Astrocyte (in vitro differentiated cells and primary cell): ENCODE results near the gene MROH9. TPM values are rescaled to one million over a fixed set of nuclear protein-coding genes. Genes with fewer than 3 reads are reported as not detected.

Experiments
- DNase-seq: peaks from one replicate; pipeline ENCODE4 v3.0.0-alpha.2; 2010; ENCODE audit warnings: low read depth
- FAIRE-seq: peaks from 2 replicates; lab custom pipeline; 2011; peaks lifted over from hg19 to GRCh38; lab: Jason Lieb, UNC
- H2AFZ ChIP-seq: 2 replicates; pipeline ENCODE4 v1.6.0; 2012; ENCODE audit warnings: low read depth, low read length, inconsistent platforms
- H3K27ac ChIP-seq: 2 replicates; pipeline ENCODE4 v1.5.1; 2011; ENCODE audit warnings: low read depth, low read length, inconsistent platforms
- H3K27me3 ChIP-seq: 2 replicates; pipeline ENCODE4 v1.6.0; 2011; ENCODE audit warnings: low read length, inconsistent platforms; ENCODE audit not compliant: insufficient read depth
- H3K36me3 ChIP-seq: 2 replicates; pipeline ENCODE4 v1.5.1; 2011; ENCODE audit warnings: low read length, inconsistent platforms; ENCODE audit not compliant: insufficient read depth
- H3K4me1 ChIP-seq: 2 replicates; pipeline ENCODE4 v1.5.1; 2011; ENCODE audit warnings: low read length, inconsistent platforms; ENCODE audit not compliant: insufficient read depth
- H3K4me2 ChIP-seq: 2 replicates; pipeline ENCODE4 v1.6.0; 2012; ENCODE audit warnings: low read length, inconsistent platforms
- H3K4me3 ChIP-seq: 2 replicates; pipeline ENCODE4 v1.5.1; 2011; ENCODE audit warnings: low read depth, mild to moderate bottlenecking, low read length, inconsistent platforms; ENCODE audit not compliant: insufficient read depth
- H3K79me2 ChIP-seq: 2 replicates; pipeline ENCODE4 v1.6.0; 2012; ENCODE audit warnings: mild to moderate bottlenecking, low read length, inconsistent platforms; ENCODE audit not compliant: insufficient read depth
- H3K9ac ChIP-seq: 2 replicates; pipeline ENCODE4 v1.6.0; 2012; ENCODE audit warnings: mild to moderate bottlenecking, low read length, inconsistent platforms
- H3K9me3 ChIP-seq: 2 replicates; pipeline ENCODE4 v1.5.1; 2012; ENCODE audit warnings: low read depth, mild to moderate bottlenecking, low read length, inconsistent platforms; ENCODE audit not compliant: insufficient read depth
- H4K20me1 ChIP-seq: 2 replicates; pipeline ENCODE4 v1.6.0; 2012; ENCODE audit warnings: low read length, inconsistent platforms; ENCODE audit not compliant: insufficient read depth
- H3K27ac Mint-ChIP-seq: one replicate; pipeline ENCODE4 v1.8.0; 2021; ENCODE audit warnings: mild to moderate bottlenecking, mixed read lengths; ENCODE audit not compliant: unreplicated experiment
- H3K27me3 Mint-ChIP-seq: one replicate; pipeline ENCODE4 v1.8.0; 2021; ENCODE audit warnings: low read depth, mixed read lengths; ENCODE audit not compliant: unreplicated experiment
- H3K36me3 Mint-ChIP-seq: one replicate; pipeline ENCODE4 v1.8.0; 2021; ENCODE audit warnings: low read depth, mixed read lengths; ENCODE audit not compliant: unreplicated experiment
- H3K4me1 Mint-ChIP-seq: one replicate; pipeline ENCODE4 v1.8.0; 2021; ENCODE audit warnings: low read depth, mixed read lengths; ENCODE audit not compliant: unreplicated experiment
- H3K4me3 Mint-ChIP-seq: one replicate; pipeline ENCODE4 v1.8.0; 2021; ENCODE audit warnings: mild to moderate bottlenecking, moderate library complexity, mixed read lengths; ENCODE audit not compliant: unreplicated experiment
- H3K9me3 Mint-ChIP-seq: one replicate; pipeline ENCODE4 v1.8.0; 2021; ENCODE audit warnings: mild to moderate bottlenecking, mixed read lengths; ENCODE audit not compliant: unreplicated experiment
- CTCF ChIP-seq: IDR thresholded peaks from 2 replicates; pipeline ENCODE4 v1.5.1; 2011; ENCODE audit warnings: low read depth, mild to moderate bottlenecking, inconsistent platforms, low read length, moderate library complexity; ENCODE audit not compliant: insufficient read depth
- EZH2 ChIP-seq: IDR thresholded peaks from 2 replicates; pipeline ENCODE4 v1.6.1; 2012; ENCODE audit warnings: mild to moderate bottlenecking, low read length, inconsistent platforms; ENCODE audit not compliant: insufficient read depth
- total RNA-seq: library from RNA; stranded (reverse); gene quantifications from 2 replicates; pipeline ENCODE4 v1.2.1, GENCODE V29; 2021

MROH9 gene
- total RNA-seq, 1 donor from 2014 or later = not detected

- no peaks in the 10 kb centered on the region for H3K27me3 ChIP-seq
- H3K4me2 ChIP-seq = no peak overlapping the region
- no peaks in the 10 kb centered on the region for H3K79me2 ChIP-seq
- no peaks in the 10 kb centered on the region for H3K36me3 ChIP-seq
- no peaks in the 10 kb centered on the region for H3K9me3 ChIP-seq
- H4K20me1 ChIP-seq = no peaks in the 10 kb centered on the region
- H3K27ac Mint-ChIP-seq = no peak overlapping the region
- no peaks in the 10 kb centered on the region for H3K36me3 Mint-ChIP-seq
- no peaks in the 10 kb centered on the region for H3K9me3 Mint-ChIP-seq
- no peaks in the 10 kb centered on the region for H3K4me1 ChIP-seq
- H3K4me3 Mint-ChIP-seq = no peak overlapping the region
- H3K27me3 Mint-ChIP-seq = peaks cover 1% of the 10 kb centered on the region
- no peak overlapping the region for H2AFZ ChIP-seq
- no peak for TF ChIP-seq EZH2
- H3K4me1 Mint-ChIP-seq = no peaks in the 10 kb centered on the region
- no peak overlapping the region for H3K4me3 ChIP-seq
- H3K27ac ChIP-seq = no peak overlapping the region
- FAIRE-seq = no peak
- H3K9ac ChIP-seq = no peak overlapping the region
- DNase-seq = no peak
These were observed 147.3 kb downstream of the MROH9 start for GRCh38 chr1:171082606-171083005.

- Histone ChIP-seq H3K4me3 (no peak overlapping the region), H3K27ac (no peak overlapping the region), H4K20me1 (no peaks in the 10 kb centered on the region), H3K27me3 (no peaks in the 10 kb centered on the region), H3K9me3 (no peaks in the 10 kb centered on the region), H3K9ac (no peak overlapping the region), H3K36me3 (no peaks in the 10 kb centered on the region), H3K79me2 (no peaks in the 10 kb centered on the region), H2AFZ (no peak overlapping the region), H3K4me2 (no peak overlapping the region), H3K4me1 (no peaks in the 10 kb centered on the region)
- TF ChIP-seq CTCF (no peak), EZH2 (no peak)
- Mint-ChIP-seq H3K4me1 (no peaks in the 10 kb centered on the region), H3K9me3 (no peaks in the 10 kb centered on the region), H3K27me3 (peaks cover 1% of the 10 kb centered on the region), H3K27ac (no peak overlapping the region), H3K4me3 (no peak overlapping the region), H3K36me3 (no peaks in the 10 kb centered on the region)
- DNase-seq = no peak
- no peak for FAIRE-seq
These were observed 147.9 kb downstream of the MROH9 start for GRCh38 chr1:171083222-171083621.

GRCh38 chr1:171084091-171084490 is 148.8 kb downstream of the MROH9 start:
- H3K9me3 Mint-ChIP-seq = no peaks in the 10 kb centered on the region

More at GRCh38 chr1:171084091-171084490, 148.8 kb downstream of the MROH9 start:
- Mint-ChIP-seq H3K36me3 (no peaks in the 10 kb centered on the region), H3K27ac (no peak overlapping the region), H3K4me1 (no peaks in the 10 kb centered on the region), H3K27me3 (peaks cover 1% of the 10 kb centered on the region), H3K4me3 (no peak overlapping the region)
- H3K79me2 ChIP-seq = no peaks in the 10 kb centered on the region
- no peaks in the 10 kb centered on the region for H3K4me1 ChIP-seq
- no peak overlapping the region for H3K27ac ChIP-seq
- FAIRE-seq = no peak
- no peak overlapping the region for H3K4me2 ChIP-seq
- DNase-seq = no peak
- H3K9ac ChIP-seq = no peak overlapping the region
- no peak for TF ChIP-seq EZH2
- no peak for TF ChIP-seq CTCF
- H4K20me1 ChIP-seq = no peaks in the 10 kb centered on the region
- no peak overlapping the region for H2AFZ ChIP-seq
- H3K36me3 ChIP-seq = no peaks in the 10 kb centered on the region
- no peak overlapping the region for H3K4me3 ChIP-seq
- no peaks in the 10 kb centered on the region for H3K9me3 ChIP-seq
- H3K27me3 ChIP-seq = no peaks in the 10 kb centered on the region
